HT1080 (cell line): ENCODE data around the gene DIAPH3. TPM values are rescaled to one million over a fixed set of nuclear protein-coding genes. Genes with fewer than 3 reads are reported as not detected.
A peak's percentile ranks its signal among the peaks of the same experiment; 100 is the strongest.

ENCODE experiments used
- DNase-seq: peaks from one replicate; pipeline ENCODE4 v3.0.0-alpha.2; 2015; ENCODE audit warnings: low read depth
- total RNA-seq: library from RNA; depleted of rRNA; stranded (reverse); fragments of >200 nt; shearing (Covaris generic); gene quantifications from 2 replicates; pipeline ENCODE4 v1.2.3, GENCODE V29; 2014

The DIAPH3 gene
- total RNA-seq, 1 experiment from 2014 or later = 13.1 TPM

- no peak for DNase-seq
Measured at GRCh38 chr13:59879281-59879680, 284.4 kb downstream of the DIAPH3 start.

- DNase-seq = no peak
Measured at GRCh38 chr13:59877933-59878332, 285.8 kb downstream of the DIAPH3 start.

GRCh38 chr13:59874973-59875372, 288.8 kb downstream of the DIAPH3 start:
- DNase-seq = no peak

GRCh38 chr13:59873856-59874255, 289.9 kb downstream of the DIAPH3 start:
- no peak for DNase-seq

- no peak for DNase-seq
Measured at GRCh38 chr13:59873309-59873708, 290.4 kb downstream of the DIAPH3 start.

- no peak for DNase-seq
Measured at GRCh38 chr13:59867867-59868266, 295.9 kb downstream of the DIAPH3 start.

GRCh38 chr13:59865398-59865797, 298.3 kb downstream of the DIAPH3 start:
- no peak for DNase-seq

GRCh38 chr13:59863621-59864020, 300.1 kb downstream of the DIAPH3 start:
- no peak for DNase-seq

GRCh38 chr13:59861676-59862075, 302.1 kb downstream of the DIAPH3 start:
- DNase-seq = no peak

GRCh38 chr13:59856281-59856810, 307.4 kb downstream of the DIAPH3 start:
- no peak for DNase-seq

- DNase-seq = no peak
Measured at GRCh38 chr13:59846845-59847620, 316.7 kb downstream of the DIAPH3 start.

GRCh38 chr13:59843040-59843439, 320.7 kb downstream of the DIAPH3 start:
- DNase-seq = peak; percentile 6

GRCh38 chr13:59842507-59842906, 321.2 kb downstream of the DIAPH3 start:
- peak; percentile 8 for DNase-seq

GRCh38 chr13:59839186-59839585, 324.5 kb downstream of the DIAPH3 start:
- DNase-seq = no peak

- DNase-seq = no peak
Measured at GRCh38 chr13:59837101-59837500, 326.6 kb downstream of the DIAPH3 start.

- DNase-seq = no peak
Measured at GRCh38 chr13:59835569-59835968, 328.2 kb downstream of the DIAPH3 start.

- DNase-seq = peak; percentile 29
Measured at GRCh38 chr13:59834801-59835200, 328.9 kb downstream of the DIAPH3 start.

- DNase-seq = no peak
Measured at GRCh38 chr13:59829690-59830089, 334.0 kb downstream of the DIAPH3 start.

GRCh38 chr13:59823486-59823885, 340.2 kb downstream of the DIAPH3 start:
- DNase-seq = peak; percentile 71

GRCh38 chr13:59809564-59809963, 354.2 kb downstream of the DIAPH3 start:
- DNase-seq = no peak

- DNase-seq = no peak
Measured at GRCh38 chr13:59806801-59807200, 356.9 kb downstream of the DIAPH3 start.

- no peak for DNase-seq
Measured at GRCh38 chr13:59801107-59801880, 362.4 kb downstream of the DIAPH3 start.
